Measurements from ENCODE around the gene USE1. TPM values are rescaled to one million over a fixed set of nuclear protein-coding genes. Genes with fewer than 3 reads are reported as not detected.

The USE1 gene
- total and polyA plus RNA-seq, 2 experiments from 2014 or later, result 15.5 to 19.4 TPM

DNA sequence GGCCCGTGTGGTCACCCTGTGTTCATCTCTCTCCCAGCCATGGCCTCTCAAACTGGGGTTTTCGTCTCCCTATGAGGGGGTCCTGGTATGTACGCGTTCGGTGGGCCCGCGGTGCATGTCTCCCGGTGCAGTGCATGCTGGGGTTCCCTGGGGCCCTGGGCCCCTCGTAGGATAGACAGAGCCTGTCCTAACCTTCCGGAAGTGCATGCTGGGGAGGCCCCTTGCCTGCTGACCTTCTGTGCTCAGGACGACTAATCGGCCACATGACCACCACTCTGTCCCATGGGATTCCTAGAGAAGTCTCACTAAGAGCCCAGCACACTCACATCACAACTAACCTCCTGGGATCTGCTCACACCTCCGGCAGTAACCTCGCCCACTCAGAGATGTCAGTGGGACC, 4.9 kb upstream of the USE1 start (continued):
- TF ChIP-seq, protein P1, sequence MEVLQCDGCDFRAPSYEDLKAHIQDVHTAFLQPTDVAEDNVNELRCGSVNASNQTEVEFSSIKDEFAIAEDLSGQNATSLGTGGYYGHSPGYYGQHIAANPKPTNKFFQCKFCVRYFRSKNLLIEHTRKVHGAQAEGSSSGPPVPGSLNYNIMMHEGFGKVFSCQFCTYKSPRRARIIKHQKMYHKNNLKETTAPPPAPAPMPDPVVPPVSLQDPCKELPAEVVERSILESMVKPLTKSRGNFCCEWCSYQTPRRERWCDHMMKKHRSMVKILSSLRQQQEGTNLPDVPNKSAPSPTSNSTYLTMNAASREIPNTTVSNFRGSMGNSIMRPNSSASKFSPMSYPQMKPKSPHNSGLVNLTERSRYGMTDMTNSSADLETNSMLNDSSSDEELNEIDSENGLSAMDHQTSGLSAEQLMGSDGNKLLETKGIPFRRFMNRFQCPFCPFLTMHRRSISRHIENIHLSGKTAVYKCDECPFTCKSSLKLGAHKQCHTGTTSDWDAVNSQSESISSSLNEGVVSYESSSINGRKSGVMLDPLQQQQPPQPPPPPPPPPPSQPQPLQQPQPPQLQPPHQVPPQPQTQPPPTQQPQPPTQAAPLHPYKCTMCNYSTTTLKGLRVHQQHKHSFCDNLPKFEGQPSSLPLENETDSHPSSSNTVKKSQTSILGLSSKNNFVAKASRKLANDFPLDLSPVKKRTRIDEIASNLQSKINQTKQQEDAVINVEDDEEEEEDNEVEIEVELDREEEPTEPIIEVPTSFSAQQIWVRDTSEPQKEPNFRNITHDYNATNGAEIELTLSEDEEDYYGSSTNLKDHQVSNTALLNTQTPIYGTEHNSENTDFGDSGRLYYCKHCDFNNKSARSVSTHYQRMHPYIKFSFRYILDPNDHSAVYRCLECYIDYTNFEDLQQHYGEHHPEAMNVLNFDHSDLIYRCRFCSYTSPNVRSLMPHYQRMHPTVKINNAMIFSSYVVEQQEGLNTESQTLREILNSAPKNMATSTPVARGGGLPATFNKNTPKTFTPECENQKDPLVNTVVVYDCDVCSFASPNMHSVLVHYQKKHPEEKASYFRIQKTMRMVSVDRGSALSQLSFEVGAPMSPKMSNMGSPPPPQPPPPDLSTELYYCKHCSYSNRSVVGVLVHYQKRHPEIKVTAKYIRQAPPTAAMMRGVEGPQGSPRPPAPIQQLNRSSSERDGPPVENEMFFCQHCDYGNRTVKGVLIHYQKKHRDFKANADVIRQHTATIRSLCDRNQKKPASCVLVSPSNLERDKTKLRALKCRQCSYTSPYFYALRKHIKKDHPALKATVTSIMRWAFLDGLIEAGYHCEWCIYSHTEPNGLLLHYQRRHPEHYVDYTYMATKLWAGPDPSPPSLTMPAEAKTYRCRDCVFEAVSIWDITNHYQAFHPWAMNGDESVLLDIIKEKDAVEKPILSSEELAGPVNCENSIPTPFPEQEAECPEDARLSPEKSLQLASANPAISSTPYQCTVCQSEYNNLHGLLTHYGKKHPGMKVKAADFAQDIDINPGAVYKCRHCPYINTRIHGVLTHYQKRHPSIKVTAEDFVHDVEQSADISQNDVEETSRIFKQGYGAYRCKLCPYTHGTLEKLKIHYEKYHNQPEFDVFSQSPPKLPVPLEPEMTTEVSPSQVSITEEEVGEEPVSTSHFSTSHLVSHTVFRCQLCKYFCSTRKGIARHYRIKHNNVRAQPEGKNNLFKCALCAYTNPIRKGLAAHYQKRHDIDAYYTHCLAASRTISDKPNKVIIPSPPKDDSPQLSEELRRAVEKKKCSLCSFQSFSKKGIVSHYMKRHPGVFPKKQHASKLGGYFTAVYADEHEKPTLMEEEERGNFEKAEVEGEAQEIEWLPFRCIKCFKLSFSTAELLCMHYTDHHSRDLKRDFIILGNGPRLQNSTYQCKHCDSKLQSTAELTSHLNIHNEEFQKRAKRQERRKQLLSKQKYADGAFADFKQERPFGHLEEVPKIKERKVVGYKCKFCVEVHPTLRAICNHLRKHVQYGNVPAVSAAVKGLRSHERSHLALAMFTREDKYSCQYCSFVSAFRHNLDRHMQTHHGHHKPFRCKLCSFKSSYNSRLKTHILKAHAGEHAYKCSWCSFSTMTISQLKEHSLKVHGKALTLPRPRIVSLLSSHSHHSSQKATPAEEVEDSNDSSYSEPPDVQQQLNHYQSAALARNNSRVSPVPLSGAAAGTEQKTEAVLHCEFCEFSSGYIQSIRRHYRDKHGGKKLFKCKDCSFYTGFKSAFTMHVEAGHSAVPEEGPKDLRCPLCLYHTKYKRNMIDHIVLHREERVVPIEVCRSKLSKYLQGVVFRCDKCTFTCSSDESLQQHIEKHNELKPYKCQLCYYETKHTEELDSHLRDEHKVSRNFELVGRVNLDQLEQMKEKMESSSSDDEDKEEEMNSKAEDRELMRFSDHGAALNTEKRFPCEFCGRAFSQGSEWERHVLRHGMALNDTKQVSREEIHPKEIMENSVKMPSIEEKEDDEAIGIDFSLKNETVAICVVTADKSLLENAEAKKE (CRISPR knock-in tag; IDR thresholded peaks at IDR 0.05), result no peak
- no peak for TF ChIP-seq STAT1 (IDR thresholded peaks at IDR 0.05; ENCODE audit: unreplicated experiment)
- TF ChIP-seq, protein P2, sequence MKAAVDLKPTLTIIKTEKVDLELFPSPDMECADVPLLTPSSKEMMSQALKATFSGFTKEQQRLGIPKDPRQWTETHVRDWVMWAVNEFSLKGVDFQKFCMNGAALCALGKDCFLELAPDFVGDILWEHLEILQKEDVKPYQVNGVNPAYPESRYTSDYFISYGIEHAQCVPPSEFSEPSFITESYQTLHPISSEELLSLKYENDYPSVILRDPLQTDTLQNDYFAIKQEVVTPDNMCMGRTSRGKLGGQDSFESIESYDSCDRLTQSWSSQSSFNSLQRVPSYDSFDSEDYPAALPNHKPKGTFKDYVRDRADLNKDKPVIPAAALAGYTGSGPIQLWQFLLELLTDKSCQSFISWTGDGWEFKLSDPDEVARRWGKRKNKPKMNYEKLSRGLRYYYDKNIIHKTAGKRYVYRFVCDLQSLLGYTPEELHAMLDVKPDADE (IDR thresholded peaks at IDR 0.05), result no peak
- no peak for TF ChIP-seq POLR2AphosphoS5 (IDR thresholded peaks at IDR 0.05; ENCODE audit: low read depth)

DNA sequence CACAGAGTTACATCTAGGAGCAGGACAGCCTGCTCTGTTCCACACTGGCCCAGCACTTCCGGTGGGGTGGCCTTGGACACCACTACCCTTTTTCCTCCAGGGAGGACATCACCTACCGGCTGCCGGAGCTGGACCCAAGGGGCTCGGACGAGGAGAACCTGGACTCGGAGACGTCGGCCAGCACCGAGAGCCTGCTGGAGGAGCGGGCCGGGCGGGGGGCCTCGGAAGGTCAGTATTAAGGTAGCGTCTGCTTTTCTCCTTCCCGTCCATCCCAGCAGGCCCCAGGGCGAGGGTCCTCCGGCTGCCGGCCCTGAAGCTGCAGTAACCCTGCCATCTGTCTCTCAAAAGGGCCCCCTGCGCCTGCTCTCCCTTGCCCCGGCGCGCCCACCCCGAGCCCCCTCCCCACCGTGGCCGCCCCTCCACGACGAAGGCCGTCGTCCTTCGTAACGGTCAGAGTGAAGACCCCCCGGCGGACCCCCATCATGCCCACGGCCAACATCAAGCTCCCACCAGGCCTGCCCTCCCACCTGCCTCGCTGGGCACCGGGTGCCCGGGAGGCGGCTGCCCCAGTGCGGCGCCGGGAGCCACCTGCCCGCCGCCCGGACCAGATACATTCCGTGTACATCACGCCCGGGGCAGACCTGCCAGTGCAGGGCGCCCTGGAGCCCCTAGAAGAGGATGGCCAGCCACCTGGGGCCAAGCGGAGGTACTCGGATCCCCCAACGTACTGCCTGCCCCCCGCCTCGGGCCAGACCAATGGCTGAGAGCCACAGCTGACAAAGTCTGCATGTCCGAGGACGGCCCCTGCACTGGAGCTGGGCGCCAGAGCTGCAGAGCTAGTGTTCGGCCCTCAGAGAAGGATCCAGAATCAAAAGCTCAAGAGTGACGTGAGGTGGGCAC, 3.4 kb upstream of the USE1 start:
- ATAC-seq, result no peak
- H3K27me3 Mint-ChIP-seq (ENCODE audit: insufficient read depth, low read depth, poor library complexity), result peaks cover 24% of the 10 kb centered on the region
- no peaks in the 10 kb centered on the region; the same call in 1 of the 3 replicates for H3K9me3 Mint-ChIP-seq
- no peaks in the 10 kb centered on the region for H3K79me2 ChIP-seq (replicated peaks; ENCODE audit: insufficient read depth)
- H3K4me3 Mint-ChIP-seq, result no peak overlapping the region
- no peaks in the 10 kb centered on the region for H3K36me3 ChIP-seq (ENCODE audit: insufficient read depth)
- no peak for DNase-seq (ENCODE audit: low spot score)
- H3K4me1 Mint-ChIP-seq, result peaks cover 21% of the 10 kb centered on the region
- no peaks in the 10 kb centered on the region for H3K27me3 ChIP-seq (ENCODE audit: insufficient read depth)
- H3K36me3 Mint-ChIP-seq (ENCODE audit: low read depth), result peaks cover 30% of the 10 kb centered on the region
- no peaks in the 10 kb centered on the region for H4K20me1 ChIP-seq (replicated peaks; ENCODE audit: insufficient read depth)
- peaks cover 23% of the 10 kb centered on the region for H3F3A ChIP-seq (replicated peaks; ENCODE audit: low read depth)
- H3K9me2 ChIP-seq (ENCODE audit: insufficient read depth), result no peaks in the 10 kb centered on the region
- H3K4me3 ChIP-seq, result no peak overlapping the region
- peaks cover 9% of the 10 kb centered on the region for H3K4me1 ChIP-seq (ENCODE audit: insufficient read depth)
- H2AFZ ChIP-seq, result no peak overlapping the region
- H3K4me2 ChIP-seq, result no peak overlapping the region
- H3K27ac ChIP-seq (ENCODE audit: low read depth), result no peak overlapping the region
- no peak overlapping the region for H3K27ac Mint-ChIP-seq
- TF ChIP-seq ZNF114 (CRISPR knock-in tag; IDR thresholded peaks at IDR 0.05) (no peak), POLR2AphosphoS5 (IDR thresholded peaks at IDR 0.05; ENCODE audit: low read depth) (no peak), CTCF (conservative IDR thresholded peaks at IDR 0.05; ENCODE audit: low read depth in 2 of 2) (no peak)

Measured in GM23338 (cell line).